SK-N-SH treated with all-trans-retinoic acid at 6 μM for 48 hours (cell line): ENCODE results near the gene MYOD1.

Experiments used
- ATAC-seq: fragments of 200-7000 bp; cut with Tn5 transposase; 3 replicates; pipeline ENCODE4 v1.9.1; 2020; ENCODE audit warnings: mild to moderate bottlenecking, moderate library complexity
- BACH2 ChIP-seq: fragments of 250-450 bp; sonication (Bioruptor Pico); IDR thresholded peaks from 2 replicates; pipeline ENCODE4 v1.9.0; 2021; ENCODE audit warnings: mild to moderate bottlenecking, borderline replicate concordance
- CREB5 ChIP-seq: fragments of 250-450 bp; sonication (Bioruptor Pico); IDR thresholded peaks from 2 replicates; pipeline ENCODE4 v1.5.1; 2020; ENCODE audit warnings: low read depth, mild to moderate bottlenecking, moderate library complexity
- CSDC2 ChIP-seq: fragments of 250-450 bp; sonication (Bioruptor Pico); IDR thresholded peaks from 2 replicates; pipeline ENCODE4 v1.5.0; 2020; ENCODE audit warnings: mild to moderate bottlenecking, moderate library complexity
- CSRNP3 ChIP-seq: fragments of 250-450 bp; sonication (Bioruptor Pico); IDR thresholded peaks from 2 replicates; pipeline ENCODE4 v1.5.1; 2021; ENCODE audit warnings: mild to moderate bottlenecking, moderate library complexity
- ESRRG ChIP-seq: fragments of 250-450 bp; sonication (Bioruptor Pico); IDR thresholded peaks from 2 replicates; pipeline ENCODE4 v1.6.1; 2021; ENCODE audit warnings: mild to moderate bottlenecking
- GLIS3 ChIP-seq: fragments of 250-450 bp; sonication (Bioruptor Pico); IDR thresholded peaks from 2 replicates; pipeline ENCODE4 v1.5.0; 2020; ENCODE audit warnings: mild to moderate bottlenecking, moderate library complexity
- ISL1 ChIP-seq: fragments of 250-450 bp; sonication (Bioruptor Pico); IDR thresholded peaks from 2 replicates; pipeline ENCODE4 v2.1.2; 2022; ENCODE audit warnings: mild to moderate bottlenecking, moderate library complexity
- OSR1 ChIP-seq: fragments of 250-450 bp; sonication (Bioruptor Pico); IDR thresholded peaks from 2 replicates; pipeline ENCODE4 v1.8.0; 2022; ENCODE audit warnings: moderate library complexity, mild to moderate bottlenecking, inconsistent platforms
- PATZ1 ChIP-seq: fragments of 250-450 bp; sonication (Bioruptor Pico); IDR thresholded peaks from 2 replicates; pipeline ENCODE4 v1.8.0; 2020; ENCODE audit warnings: mild to moderate bottlenecking, moderate library complexity, borderline replicate concordance
- POU6F1 ChIP-seq: fragments of 250-450 bp; sonication (Bioruptor Pico); IDR thresholded peaks from 2 replicates; pipeline ENCODE4 v1.8.0; 2021; ENCODE audit warnings: low read depth, mild to moderate bottlenecking, moderate library complexity, borderline replicate concordance
- PPARA ChIP-seq: fragments of 250-450 bp; sonication (Bioruptor Pico); IDR thresholded peaks from 2 replicates; pipeline ENCODE4 v1.5.0; 2020; ENCODE audit warnings: mild to moderate bottlenecking, borderline replicate concordance
- RARB ChIP-seq: fragments of 250-450 bp; sonication (Bioruptor Pico); IDR thresholded peaks from 2 replicates; pipeline ENCODE4 v1.8.0; 2021; ENCODE audit warnings: mild to moderate bottlenecking, moderate library complexity
- SNAI2 ChIP-seq: fragments of 250-450 bp; sonication (Bioruptor Pico); IDR thresholded peaks from 2 replicates; pipeline ENCODE4 v1.5.0; 2020; ENCODE audit warnings: mild to moderate bottlenecking, moderate library complexity
- TOX ChIP-seq: fragments of 250-450 bp; sonication (Bioruptor Pico); IDR thresholded peaks from 2 replicates; pipeline ENCODE4 v1.8.0; 2021; ENCODE audit warnings: mild to moderate bottlenecking, moderate library complexity, borderline replicate concordance
- TSHZ2 ChIP-seq: fragments of 250-450 bp; sonication (Bioruptor Pico); IDR thresholded peaks from 2 replicates; pipeline ENCODE4 v1.5.0; 2020; ENCODE audit warnings: mild to moderate bottlenecking, moderate library complexity
- ZFP3 ChIP-seq: fragments of 250-450 bp; sonication (Bioruptor Pico); IDR thresholded peaks from 2 replicates; pipeline ENCODE4 v1.5.0; 2020; ENCODE audit warnings: mild to moderate bottlenecking, moderate library complexity
- ZNF565 ChIP-seq: fragments of 450-650 bp; formaldehyde crosslinking; conservative IDR thresholded peaks from 2 replicates; pipeline ENCODE4 v1.5.0; 2020; ENCODE audit warnings: low read depth, mild to moderate bottlenecking, moderate library complexity
- ZNF8 ChIP-seq: fragments of 450-650 bp; formaldehyde crosslinking; IDR thresholded peaks from 2 replicates; pipeline ENCODE4 v1.5.0; 2020; ENCODE audit warnings: mild to moderate bottlenecking, moderate library complexity

MYOD1 gene

GRCh38 chr11:17696741-17697140 lies 22.6 kb upstream of the MYOD1 start (continued):
- no peak for TF ChIP-seq POU6F1
- TF ChIP-seq OSR1 (CRISPR knock-in tag) = no peak
- TF ChIP-seq RARB (CRISPR knock-in tag) = no peak
- no peak for TF ChIP-seq TSHZ2 (CRISPR knock-in tag)
- TF ChIP-seq TOX (CRISPR knock-in tag) = no peak
- TF ChIP-seq, all 23 proteins: peak for 0

- no peak; the same call in 2 of the 3 replicates for ATAC-seq
- TF ChIP-seq ZFP3 (CRISPR knock-in tag) (no peak), ESRRG (CRISPR knock-in tag) (no peak), TSHZ2 (CRISPR knock-in tag) (no peak), PPARA (CRISPR knock-in tag) (no peak), TOX (CRISPR knock-in tag) (no peak), CSRNP3 (CRISPR knock-in tag) (no peak), RARB (CRISPR knock-in tag) (no peak), GLIS3 (no peak), CREB5 (CRISPR knock-in tag) (no peak), PATZ1 (CRISPR knock-in tag) (no peak), POU6F1 (no peak), BACH2 (CRISPR knock-in tag) (no peak), ISL1 (CRISPR knock-in tag) (no peak), ZNF8 (no peak), SNAI2 (CRISPR knock-in tag) (no peak), ZNF565 (CRISPR knock-in tag) (no peak), CSDC2 (no peak), OSR1 (CRISPR knock-in tag) (no peak)
- TF ChIP-seq, all 23 proteins: peak for 0
These were observed 22.0 kb upstream of the MYOD1 start for GRCh38 chr11:17697175-17697949.
